Lung (tissue), 12 donors: Measurements from ENCODE around the gene SULT4A1. TPM values are rescaled to one million over a fixed set of nuclear protein-coding genes. Genes with fewer than 3 reads are reported as not detected.

ENCODE experiments used
- ATAC-seq: fragments of 200-7000 bp; cut with Tn5 transposase; one replicate; pipeline ENCODE4 v1.9.1; 2020; ENCODE audit warnings: moderate number of reproducible peaks; ENCODE audit not compliant: insufficient read depth, low FRiP score
- DNase-seq, 3 donors: peaks; one replicate each; pipeline ENCODE4 v3.0.0-alpha.2; 2013 to 2017
- H3K27ac ChIP-seq, 2 donors: one replicate each; pipeline ENCODE4 v1.5.1; 2013; ENCODE audit warnings: mild to moderate bottlenecking in 2 of 2, moderate library complexity in 2 of 2, control low read depth in 1 of 2, inconsistent platforms in 1 of 2, low read depth in 1 of 2, low read length in 1 of 2
- H3K27me3 ChIP-seq, 3 donors: one replicate each; pipeline ENCODE4 v1.5.1; 2013; ENCODE audit warnings: low read length in 2 of 3; ENCODE audit not compliant: control insufficient read depth in 3 of 3, insufficient read depth in 3 of 3
- H3K36me3 ChIP-seq, 4 donors: one replicate each; pipeline ENCODE4 v1.5.1; 2013; ENCODE audit warnings: low read length in 4 of 4, mild to moderate bottlenecking in 1 of 4, moderate library complexity in 1 of 4; ENCODE audit not compliant: control insufficient read depth in 4 of 4, insufficient read depth in 4 of 4
- H3K4me1 ChIP-seq, 5 donors: one replicate each; pipeline ENCODE4 v1.5.1; 2013; ENCODE audit warnings: low read length in 5 of 5, mild to moderate bottlenecking in 2 of 5, moderate library complexity in 1 of 5; ENCODE audit not compliant: control insufficient read depth in 5 of 5, insufficient read depth in 5 of 5
- H3K4me3 ChIP-seq: one replicate; pipeline ENCODE4 v1.5.1; 2013; ENCODE audit warnings: mild to moderate bottlenecking, control low read depth, moderate library complexity
- H3K9ac ChIP-seq, 2 donors: one replicate each; pipeline ENCODE4 v1.5.1; 2013; ENCODE audit warnings: low read length in 2 of 2, control low read depth in 1 of 2; ENCODE audit not compliant: insufficient read depth in 1 of 2
- H3K9me3 ChIP-seq, 4 donors: one replicate each; pipeline ENCODE4 v1.5.1; 2013; ENCODE audit warnings: low read length in 3 of 4, mild to moderate bottlenecking in 1 of 4, moderate library complexity in 1 of 4; ENCODE audit not compliant: control insufficient read depth in 4 of 4, insufficient read depth in 3 of 4
- WGBS, 2 donors: extraction: QIAGEN DNeasy Blood & Tissue Kit; methylation state at CpG; one replicate each; pipeline ENCODE4 v1.1.7; 2013; 5-methylcytosine and 5-hydroxymethylcytosine counted together
- polyA plus RNA-seq, 2 donors: library from polyadenylated mRNA; stranded (reverse); fragments of 200-250 nt; gene quantifications; one replicate each; pipeline ENCODE4 v1.2.1, GENCODE V29; 2013
- total RNA-seq, 2 donors: library from RNA; depleted of rRNA in 1 of 2; stranded (reverse); fragments of >200 nt in 1 of 2; gene quantifications; one replicate each; pipeline ENCODE4 v1.2.1, GENCODE V29; 2014 to 2021
- TF ChIP-seq, protein P1 (sequence below): IDR thresholded peaks from 2 replicates; pipeline ENCODE4 v1.5.1; 2012; ENCODE audit warnings: mild to moderate bottlenecking; ENCODE audit errors: control extremely low read depth, extremely low read depth
- donor health status: control.
- donor health status: control.
- donor health status: Bipolar disorder and iron deficiency.
- donor health status: healthy.
- donor health status: DM: yes; HTN: yes; CAD: no.

The SULT4A1 gene
- total and polyA plus RNA-seq, 4 donors, result 0.06 to 0.31 (median 0.26) TPM; not detected in 1

DNA sequence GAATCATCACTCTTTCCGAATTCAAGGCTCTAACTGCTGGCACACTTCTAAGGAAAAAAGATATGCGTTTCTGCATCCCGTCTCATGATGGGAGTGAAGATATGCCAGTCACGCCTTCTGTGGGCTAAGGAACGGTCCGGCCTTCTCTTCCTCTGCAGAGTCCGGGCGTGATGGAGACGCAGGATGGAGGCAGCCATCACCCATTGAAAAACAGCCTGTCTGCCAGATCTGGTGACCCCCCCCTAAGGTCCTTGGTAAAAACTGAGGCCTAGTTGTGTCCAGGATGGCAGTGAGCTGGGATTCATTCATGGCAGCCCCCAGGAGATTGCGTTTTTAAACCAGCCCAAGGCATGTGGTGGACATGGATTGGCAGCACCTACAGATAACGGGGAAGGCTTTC, 43.3 kb downstream of the SULT4A1 start:
- 90 to 94% methylated on average over 11 of the region's 11 CpGs for WGBS, 2 donors
- Histone ChIP-seq H3K27me3 (no peaks in the 10 kb centered on the region), H3K4me3 (no peak overlapping the region), H3K9ac (no peak overlapping the region), H3K9me3 (peaks cover 0 to 3% (median 0%) of the 10 kb centered on the region in 4 donors), H3K27ac (no peak overlapping the region), H3K36me3 (no peaks in the 10 kb centered on the region), H3K4me1 (peaks cover 0 to 13% (median 0%) of the 10 kb centered on the region in 5 donors)
- ATAC-seq, result no peak
- TF ChIP-seq, protein P1, sequence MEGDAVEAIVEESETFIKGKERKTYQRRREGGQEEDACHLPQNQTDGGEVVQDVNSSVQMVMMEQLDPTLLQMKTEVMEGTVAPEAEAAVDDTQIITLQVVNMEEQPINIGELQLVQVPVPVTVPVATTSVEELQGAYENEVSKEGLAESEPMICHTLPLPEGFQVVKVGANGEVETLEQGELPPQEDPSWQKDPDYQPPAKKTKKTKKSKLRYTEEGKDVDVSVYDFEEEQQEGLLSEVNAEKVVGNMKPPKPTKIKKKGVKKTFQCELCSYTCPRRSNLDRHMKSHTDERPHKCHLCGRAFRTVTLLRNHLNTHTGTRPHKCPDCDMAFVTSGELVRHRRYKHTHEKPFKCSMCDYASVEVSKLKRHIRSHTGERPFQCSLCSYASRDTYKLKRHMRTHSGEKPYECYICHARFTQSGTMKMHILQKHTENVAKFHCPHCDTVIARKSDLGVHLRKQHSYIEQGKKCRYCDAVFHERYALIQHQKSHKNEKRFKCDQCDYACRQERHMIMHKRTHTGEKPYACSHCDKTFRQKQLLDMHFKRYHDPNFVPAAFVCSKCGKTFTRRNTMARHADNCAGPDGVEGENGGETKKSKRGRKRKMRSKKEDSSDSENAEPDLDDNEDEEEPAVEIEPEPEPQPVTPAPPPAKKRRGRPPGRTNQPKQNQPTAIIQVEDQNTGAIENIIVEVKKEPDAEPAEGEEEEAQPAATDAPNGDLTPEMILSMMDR, result no peak
- no peak for DNase-seq

DNA sequence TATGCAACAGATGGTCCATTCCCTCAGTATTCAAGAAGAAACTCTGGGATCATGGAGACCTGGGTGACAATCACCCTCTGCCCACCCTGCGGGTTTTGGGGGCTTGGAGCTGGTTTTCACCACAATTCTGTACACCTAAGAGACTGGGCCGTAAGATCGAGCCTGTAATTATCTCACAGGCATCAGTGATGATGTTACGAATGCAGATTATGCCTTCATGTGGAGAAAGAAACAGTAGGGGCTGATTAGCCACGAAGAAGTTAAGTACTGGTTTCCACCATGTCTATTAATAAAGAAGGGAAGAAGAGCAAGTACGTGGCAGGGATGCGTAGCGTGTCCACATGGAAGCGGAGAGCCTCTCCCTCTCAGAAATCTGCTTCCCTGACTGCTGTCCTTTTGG, 44.9 kb downstream of the SULT4A1 start:
- no peak for ATAC-seq
- peaks cover 1 to 12% (median 8%) of the 10 kb centered on the region in 5 donors for H3K4me1 ChIP-seq
- no peak overlapping the region for H3K9ac ChIP-seq
- 93 to 97% methylated on average over 9 of the region's 9 CpGs for WGBS, 2 donors
- H3K27me3 ChIP-seq, result no peaks in the 10 kb centered on the region
- TF ChIP-seq, protein P1, result no peak
- no peak overlapping the region for H3K4me3 ChIP-seq
- H3K9me3 ChIP-seq, result peaks cover 0 to 3% (median 0%) of the 10 kb centered on the region in 4 donors
- DNase-seq, result no peak
- H3K36me3 ChIP-seq, result no peaks in the 10 kb centered on the region
- H3K27ac ChIP-seq, result no peak overlapping the region

DNA sequence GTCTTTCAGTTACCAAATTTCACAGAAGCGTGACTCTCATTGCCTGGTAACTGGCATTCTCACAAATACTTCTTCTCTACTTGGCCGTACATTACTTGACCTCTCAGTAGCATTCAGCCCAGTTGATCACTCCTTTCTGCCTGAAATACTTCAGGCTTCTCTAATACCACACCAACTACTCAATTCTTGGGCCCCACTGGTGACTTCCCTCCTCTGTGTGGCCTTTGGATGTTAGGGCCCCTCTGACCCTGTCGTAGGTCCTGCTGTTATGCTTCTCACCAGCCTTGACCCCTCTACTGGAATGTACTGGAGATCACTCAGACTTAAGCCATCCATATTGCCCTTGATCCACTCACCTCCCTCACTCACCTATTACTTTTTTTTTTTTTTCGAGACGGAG, 48.0 kb downstream of the SULT4A1 start:
- ATAC-seq (no peak), DNase-seq (no peak)
- no peak overlapping the region for H3K27ac ChIP-seq
- TF ChIP-seq, protein P1, result no peak
- no peak overlapping the region for H3K4me3 ChIP-seq
- H3K9me3 ChIP-seq, result peaks cover 0 to 4% (median 0%) of the 10 kb centered on the region in 4 donors
- H3K9ac ChIP-seq, result no peak overlapping the region
- no peaks in the 10 kb centered on the region for H3K36me3 ChIP-seq
- H3K27me3 ChIP-seq, result no peaks in the 10 kb centered on the region
- 97 to 99% methylated on average over 5 of the region's 5 CpGs for WGBS, 2 donors
- peaks cover 0 to 17% (median 11%) of the 10 kb centered on the region in 5 donors for H3K4me1 ChIP-seq

DNA sequence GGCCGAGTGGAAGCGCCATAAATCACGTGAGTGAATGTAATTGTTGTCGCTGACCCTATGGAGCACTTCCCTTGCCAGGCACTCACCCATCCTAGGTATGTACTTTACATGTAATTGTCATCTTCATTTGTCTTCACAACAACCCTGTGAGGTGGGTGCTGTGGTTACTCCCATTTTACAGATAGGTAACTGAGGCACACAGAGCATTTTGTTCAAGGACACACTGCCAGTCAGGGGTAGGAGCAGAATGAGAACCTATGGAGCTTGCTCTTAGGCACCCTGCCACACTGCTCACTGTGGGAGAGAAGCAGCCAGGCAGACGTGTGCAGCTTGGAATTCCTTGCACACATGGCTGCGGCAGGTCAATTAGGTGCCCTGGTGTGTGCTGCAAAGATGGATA, 49.4 kb downstream of the SULT4A1 start:
- peaks cover 0 to 17% (median 11%) of the 10 kb centered on the region in 5 donors for H3K4me1 ChIP-seq
- H3K27me3 ChIP-seq, result no peaks in the 10 kb centered on the region
- TF ChIP-seq, protein P1, result no peak
- peaks cover 0 to 2% (median 0%) of the 10 kb centered on the region in 4 donors for H3K9me3 ChIP-seq
- peak overlapping the region; percentile 95 for H3K4me3 ChIP-seq
- H3K27ac ChIP-seq, result peak overlapping the region in 1 of 2 donors; percentile 92
- 21 to 25% methylated on average over 6 of the region's 6 CpGs for WGBS, 2 donors
- H3K9ac ChIP-seq, result peak overlapping the region; percentile 68 to 74
- ATAC-seq (no peak), DNase-seq (no peak)
- no peaks in the 10 kb centered on the region for H3K36me3 ChIP-seq
